IPS DF 4.7 (cell line): ENCODE results near the gene IDH3G.
"Not testable (repeated sequence)": the region's sequence is repeated elsewhere in the genome, so short reads cannot be mapped to it uniquely, and the experiment has no call there.

Source experiments
- DNase-seq: peaks from one replicate; pipeline ENCODE4 v3.0.0-alpha.2; 2013; ENCODE audit warnings: low spot score; ENCODE audit errors: extremely low read depth

The IDH3G gene

DNA sequence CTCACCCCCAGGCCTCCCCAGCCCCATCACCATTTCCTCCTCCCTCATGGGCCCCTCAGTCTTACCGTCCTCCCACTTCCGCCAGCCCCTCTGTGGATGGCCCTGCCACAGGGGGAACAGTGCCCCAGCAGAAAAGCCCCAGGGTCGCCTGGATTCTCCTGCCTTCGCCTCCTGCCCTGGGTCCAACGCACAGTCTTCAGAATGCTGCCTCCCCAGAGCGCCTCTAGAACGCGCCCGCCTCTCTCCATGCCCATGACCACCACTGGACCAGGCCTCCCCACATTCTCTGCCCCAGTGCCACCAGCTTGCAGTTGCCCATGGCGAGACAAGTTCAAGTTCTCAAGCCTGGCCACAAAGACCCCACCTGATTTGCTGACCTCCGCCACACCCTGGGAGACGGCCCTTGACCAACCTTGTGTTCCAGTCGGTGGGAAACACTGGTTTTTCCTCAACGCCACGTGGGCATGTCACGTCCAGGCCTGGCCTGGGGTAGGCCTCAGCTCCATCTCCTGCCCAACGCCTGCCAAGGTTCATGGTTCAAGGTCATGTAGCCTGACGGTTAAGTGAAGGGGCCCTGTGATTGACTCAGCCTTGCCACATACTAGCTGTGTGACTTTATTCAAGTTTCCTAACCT is 30.8 kb downstream of the IDH3G start:
- DNase-seq, result no peak

DNA sequence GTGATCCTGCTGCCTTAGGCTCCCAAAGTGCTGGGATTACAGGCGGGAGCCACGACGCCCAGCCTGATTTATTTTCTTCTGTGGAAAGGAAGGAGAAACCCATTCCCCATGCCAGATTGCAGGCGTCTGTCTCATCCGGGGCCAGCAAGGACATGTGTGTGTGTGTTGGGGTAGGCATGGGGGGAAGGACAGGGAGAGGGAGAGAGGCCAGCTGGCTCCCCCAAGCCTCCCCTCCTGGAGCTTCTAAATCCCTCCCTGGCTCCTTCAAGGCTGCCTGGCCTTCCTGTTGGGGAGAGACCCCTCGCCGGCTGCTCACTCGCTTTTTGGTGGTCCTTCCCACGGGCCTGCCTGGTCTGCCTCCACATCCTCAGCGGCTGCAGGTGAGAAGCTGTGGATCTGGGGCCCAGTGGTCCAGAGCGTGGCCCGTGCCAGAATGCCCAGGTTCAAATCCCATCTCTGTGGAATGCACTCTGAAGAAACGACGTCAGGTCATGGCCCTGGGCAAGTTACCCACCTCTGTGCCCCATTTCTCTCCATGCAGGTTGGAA is 31.5 kb downstream of the IDH3G start:
- no peak for DNase-seq

DNA sequence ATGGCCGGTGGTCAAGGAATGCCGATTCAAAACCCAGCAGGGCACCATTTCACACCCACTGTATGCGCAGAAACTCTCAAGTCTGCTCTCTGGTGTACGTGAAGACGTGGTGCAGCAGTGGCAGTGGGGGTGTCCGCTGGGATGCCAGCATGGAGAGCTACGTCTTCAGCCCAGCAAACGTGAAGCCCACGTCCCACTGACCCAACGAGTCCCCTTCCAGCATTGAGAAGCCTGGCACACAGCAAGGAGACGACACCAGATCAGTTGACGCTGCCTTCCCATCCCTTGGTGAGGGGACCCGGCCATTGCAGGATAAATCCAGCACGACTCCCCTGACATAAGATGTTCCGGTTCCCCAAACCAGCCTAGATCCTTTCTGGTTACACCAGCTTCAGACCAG is 32.3 kb downstream of the IDH3G start:
- DNase-seq, result no peak

DNA sequence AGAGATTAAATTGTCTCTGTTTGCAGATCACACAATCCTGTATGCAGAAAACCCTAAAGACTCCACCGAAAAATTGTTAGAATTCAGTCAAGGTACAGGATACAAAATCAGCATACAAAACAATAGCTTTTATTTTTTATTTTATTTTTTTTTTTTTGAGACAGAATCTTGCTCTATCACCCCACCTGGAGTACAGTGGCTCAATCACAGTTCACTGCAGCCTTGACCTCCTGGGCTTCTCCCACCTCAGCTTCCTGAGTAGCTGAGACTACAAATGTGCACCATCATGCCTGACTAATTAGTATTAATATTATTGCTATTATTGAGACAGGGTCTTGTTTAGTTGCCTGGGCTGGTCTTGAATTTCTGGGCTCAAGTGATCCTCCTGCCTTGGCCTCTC is 39.0 kb downstream of the IDH3G start:
- DNase-seq, result no peak

DNA sequence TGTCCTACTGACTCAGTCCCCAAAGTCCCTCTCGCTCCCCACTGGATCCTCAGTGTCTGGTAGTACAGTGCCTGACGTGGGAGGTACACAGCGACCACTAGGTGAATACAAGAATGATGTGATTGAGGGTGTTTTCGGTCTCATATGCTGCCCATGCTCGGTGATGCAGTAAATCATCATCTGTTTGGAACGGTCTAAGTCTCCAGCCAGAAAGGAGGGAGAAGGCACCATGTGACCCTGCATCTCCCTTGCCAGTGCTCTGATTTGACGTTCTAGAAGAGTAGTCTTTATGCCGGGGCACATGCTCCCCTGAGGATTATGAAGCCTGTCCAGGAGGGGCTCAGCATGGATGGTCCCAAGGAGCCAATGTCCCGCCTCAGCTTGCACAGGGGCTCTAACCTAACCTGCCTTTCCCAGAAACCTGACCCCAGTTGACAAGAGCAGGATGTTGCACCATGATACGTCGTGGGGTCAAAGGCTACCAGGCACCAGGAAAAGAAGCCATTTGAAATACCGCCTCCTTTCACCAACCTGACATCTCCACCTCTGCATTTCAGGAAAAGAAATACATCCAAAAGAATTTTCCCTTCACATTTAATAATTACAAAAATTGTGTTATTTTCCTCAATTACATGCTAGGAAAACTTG is 43.9 kb downstream of the IDH3G start:
- DNase-seq, result no peak

DNA sequence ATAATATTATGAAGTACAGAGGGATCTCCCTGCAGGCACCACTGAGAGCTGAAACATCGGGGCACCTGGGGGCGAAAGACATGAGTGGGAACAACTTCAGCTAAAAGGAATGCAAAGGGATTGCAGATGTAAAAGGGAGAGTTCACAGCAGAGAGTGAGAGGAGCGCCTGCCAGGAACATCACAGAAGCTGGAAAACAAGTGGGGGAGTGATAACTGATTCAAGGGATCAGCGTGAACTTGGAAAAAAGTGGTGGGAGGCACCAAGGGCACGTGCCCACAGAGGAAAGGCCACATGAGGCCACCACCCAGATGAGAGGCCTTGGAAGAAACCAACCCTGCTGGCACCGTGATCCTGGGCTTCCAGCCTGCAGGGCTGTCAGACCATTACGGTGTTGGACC is 45.2 kb downstream of the IDH3G start:
- not testable (repeated sequence) for DNase-seq

DNA sequence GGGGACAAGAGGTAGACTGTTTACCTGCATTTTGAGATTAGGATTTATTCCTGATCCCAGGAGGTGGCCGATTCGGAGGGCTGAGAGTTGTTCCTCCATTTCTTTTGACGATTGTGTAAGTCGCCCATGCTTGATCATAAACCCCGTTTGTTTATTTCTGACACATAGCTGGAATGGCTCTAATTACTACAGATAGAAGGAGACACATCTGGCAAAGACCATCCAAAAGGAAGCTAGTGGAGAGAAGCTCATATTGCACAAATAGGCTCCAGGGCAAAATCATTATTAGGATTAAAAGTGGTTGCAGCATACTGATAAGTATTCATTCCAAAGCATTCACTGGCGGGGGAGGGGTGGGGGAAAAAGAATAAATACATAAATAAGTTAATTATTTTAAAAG is 47.2 kb downstream of the IDH3G start:
- DNase-seq, result not testable (repeated sequence)

DNA sequence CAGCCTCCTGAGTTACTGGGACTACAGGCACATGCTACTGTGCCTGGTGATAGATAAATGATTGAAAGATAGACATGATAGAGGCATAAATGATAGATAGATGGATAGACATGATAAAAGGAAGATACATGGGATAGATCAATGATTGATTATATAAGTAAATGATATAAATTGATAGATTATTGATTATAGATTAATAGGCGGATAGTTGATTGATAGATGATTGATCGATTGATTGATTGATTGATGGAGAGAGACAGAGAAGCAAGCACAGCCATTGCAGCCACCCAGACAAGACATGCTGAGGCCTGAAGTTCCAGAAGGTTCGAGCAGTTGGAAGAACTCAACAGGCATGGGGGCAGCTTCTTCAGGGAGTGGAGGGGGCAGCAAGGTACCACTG is 47.8 kb downstream of the IDH3G start:
- DNase-seq, result no peak

DNA sequence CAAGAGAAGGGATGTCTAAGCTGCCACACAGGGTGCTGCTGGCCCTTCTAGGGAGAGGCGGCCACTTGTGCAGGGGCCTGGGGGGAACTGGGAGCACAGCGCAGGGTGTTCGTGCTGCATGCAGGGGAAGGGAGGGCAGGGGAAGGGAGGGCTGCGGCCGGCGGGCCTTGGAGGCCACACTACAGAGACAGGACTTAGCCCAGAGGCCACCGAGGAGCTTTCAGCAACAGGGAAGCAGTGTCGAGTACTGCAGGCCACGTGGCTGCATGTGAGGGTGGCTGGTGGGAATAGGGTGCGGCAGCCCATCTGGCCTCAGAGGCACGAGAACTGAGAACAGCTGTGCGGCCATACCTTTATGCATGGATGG is 49.1 kb downstream of the IDH3G start:
- DNase-seq, result not testable (repeated sequence)

DNA sequence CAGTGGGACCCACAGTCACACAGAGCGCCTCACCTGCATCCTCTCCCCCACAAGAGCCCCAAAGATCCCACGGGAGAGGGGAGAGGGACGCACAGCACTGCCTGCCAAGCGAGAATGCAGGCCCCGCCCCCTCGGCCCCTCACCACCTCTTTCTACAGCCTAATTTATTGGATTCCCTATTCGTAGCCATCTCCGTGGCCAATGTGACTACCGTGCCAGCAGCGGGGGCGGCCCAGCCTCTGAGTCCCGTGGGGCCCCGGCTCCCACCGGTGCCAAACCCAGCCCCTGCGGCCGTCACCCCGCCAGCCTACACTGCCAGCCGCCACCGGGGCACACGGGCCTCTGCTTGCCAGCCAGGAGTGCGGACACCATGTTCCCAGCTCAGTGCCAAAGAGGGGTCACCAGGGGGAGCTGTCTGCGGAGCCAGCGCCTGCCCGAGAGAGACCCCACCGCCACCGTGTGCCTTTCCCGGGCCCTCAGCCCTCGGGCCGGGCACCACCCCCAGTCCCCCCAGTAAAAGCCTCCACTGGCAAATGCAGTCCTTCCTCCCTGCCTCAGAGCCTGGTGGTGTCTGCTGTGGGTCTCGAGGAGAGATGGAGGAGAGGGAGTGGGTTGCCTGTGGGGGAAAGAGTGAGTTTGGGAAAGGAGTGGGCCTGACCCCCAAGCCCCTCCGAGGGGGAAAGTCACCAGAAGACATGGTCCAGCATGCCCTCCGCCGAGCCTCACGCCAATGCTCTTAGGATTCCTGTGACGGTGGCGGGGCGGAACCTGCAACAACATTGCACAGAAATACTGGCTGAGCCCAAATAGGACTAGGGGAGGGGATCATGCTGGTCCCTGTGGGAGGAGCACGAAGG is 49.7 kb downstream of the IDH3G start:
- DNase-seq, result no peak

DNA sequence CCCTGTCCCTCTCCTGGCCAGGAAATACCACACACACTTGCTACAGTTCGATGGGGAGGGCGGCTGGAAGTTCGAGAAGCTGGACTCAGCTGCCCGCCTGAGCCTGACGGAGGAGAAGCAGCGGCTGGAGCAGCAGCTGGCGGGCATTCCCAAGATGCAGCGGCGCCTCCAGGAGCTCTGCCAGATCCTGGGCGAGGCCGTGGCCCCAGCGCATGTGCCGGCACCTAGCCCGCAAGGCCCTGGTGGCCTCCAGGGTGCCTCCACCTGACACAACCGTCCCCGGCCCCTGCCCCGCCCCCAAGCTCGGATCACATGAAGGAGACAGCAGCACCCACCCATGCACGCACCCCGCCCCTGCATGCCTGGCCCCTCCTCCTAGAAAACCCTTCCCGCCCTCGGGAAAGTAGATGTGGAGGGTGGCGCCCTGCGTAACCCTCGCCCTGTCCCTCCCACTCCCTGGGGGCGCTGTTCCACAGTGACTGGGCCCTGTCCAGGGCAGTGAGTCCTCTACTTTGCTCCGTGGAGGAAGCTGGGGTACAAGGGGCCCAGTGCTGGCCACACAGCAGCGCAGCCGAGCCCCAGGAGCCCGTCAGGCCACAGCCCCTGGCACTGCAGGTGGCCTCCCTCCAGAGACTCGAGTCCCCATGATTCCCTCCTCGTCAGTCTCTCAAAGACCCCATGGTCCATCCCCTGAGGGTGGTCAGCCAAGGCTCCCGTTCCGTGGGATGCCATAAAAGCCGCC is 50.5 kb downstream of the IDH3G start:
- DNase-seq, result not testable (repeated sequence)

DNA sequence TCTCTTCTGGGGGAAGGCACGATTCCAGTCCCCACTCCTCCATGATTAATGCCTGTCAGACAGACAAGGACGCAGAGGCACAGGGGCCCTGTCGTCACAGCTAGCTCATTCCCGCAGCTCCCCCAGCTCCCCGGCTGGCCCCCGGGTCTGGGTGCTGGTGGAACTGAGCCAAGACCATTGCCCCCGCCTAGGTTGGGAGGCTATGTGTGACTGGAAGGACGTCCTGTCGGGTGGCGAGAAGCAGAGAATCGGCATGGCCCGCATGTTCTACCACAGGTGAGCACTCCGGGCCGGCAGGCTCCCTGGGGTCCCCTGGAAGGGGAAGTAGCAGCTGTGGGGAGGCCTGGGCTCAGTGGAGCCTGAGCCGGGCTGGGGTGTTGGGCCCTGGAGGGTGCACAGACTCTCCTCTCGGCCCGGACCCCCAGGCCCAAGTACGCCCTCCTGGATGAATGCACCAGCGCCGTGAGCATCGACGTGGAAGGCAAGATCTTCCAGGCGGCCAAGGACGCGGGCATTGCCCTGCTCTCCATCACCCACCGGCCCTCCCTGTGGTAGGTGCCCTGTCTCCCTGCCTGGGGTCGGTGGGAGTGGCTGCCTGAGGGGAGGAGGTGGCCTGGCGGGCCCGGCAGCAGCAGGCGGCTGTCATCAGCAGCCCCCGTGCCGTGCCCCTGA is 51.2 kb downstream of the IDH3G start:
- DNase-seq, result not testable (repeated sequence)

DNA sequence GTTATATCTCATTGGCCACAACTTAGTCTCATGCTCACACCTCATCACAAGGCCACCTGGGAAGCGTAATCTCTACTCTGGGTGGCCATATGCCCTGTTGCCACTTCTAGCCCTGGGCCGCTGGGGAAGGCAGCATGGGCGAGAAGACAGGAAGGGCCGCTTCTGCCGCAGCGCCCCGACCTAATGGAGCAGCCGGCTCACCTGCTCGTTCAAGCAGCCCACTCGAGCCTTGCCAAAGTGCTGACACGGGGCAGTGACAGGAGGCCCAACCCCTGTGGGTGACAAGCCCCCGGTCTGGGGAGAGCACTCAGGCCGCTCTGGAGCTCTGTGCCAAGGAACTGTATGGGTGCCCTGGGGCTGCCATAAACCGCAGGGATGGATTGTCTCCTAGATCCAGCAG is 52.1 kb downstream of the IDH3G start:
- not testable (repeated sequence) for DNase-seq

DNA sequence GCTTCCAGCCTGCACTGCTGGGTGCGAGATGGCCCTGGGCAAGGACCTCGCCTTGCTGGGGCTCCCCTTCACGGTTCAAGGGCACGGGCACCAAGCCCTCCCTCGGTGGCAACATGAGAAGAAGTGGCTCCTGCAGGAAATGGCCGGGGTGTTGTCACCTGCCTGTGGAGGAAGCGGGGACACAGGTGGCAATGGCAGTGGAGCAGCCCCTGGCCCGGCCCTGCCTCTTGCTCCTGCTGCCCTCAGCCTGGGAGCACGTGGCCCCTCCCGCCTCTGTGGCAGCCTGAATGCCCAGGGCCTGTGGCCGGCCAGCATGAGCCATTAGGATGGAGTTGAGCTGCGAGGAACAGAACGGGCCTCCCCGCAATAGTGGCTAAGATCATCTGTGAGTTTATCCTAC is 52.7 kb downstream of the IDH3G start:
- DNase-seq, result no peak

DNA sequence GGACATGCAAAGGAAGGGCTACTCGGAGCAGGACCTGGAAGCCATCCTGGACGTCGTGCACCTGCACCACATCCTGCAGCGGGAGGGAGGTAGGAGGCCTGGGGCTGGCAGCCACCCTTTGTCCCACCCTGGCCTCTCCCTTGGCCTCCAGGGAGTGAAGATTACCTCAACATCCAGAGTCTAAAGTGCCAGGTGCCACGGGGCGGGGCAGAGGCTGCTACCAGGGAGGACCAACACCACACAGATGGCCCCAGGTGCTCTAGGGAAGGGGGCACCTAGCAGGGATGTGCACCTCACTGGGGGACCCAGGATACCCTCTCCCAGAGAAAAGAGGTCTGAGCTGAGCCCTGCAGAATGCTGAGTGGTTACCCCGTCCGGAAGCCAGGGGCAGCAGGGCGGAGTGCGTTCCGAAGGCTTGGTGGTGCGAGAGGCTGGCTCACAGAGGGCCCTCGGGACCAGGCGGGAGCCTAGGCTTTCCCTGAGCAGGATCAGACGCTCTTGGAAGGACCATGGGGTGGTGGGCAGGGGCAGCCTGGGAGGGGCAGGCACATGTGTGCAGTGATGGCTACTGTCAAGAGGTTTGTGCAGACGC is 53.4 kb downstream of the IDH3G start:
- DNase-seq, result no peak

DNA sequence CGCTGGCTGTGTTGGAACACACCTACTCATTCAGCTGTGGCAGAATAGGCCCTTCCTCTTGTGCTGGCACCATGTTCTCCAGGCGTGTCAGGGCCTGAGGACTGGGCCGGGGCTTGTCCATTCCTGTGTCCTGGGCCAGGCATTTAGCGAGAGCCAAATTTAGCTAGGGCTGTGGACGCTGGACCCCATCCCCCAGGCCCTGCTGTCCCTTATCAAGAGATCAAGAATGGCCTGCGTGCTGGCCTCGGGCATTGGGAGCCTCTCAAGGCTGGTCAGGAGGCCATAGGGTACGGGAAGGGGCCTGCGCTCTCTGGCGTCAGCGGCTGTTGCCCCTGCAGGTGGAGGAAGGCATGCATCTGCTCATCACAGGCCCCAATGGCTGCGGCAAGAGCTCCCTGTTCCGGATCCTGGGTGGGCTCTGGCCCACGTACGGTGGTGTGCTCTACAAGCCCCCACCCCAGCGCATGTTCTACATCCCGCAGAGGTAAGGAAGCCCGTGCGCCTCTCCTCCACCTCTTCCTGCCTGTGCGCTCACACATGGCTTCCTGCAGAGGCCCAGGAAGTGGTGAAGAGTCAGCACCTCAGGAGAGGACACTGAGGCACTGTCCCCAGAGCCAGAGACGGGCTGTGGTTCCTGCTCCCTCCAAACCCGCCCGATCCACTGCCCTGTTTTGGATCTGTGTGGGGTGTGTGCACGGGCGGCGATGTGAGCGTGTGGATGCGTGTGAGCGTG is 54.3 kb downstream of the IDH3G start:
- no peak for DNase-seq

DNA sequence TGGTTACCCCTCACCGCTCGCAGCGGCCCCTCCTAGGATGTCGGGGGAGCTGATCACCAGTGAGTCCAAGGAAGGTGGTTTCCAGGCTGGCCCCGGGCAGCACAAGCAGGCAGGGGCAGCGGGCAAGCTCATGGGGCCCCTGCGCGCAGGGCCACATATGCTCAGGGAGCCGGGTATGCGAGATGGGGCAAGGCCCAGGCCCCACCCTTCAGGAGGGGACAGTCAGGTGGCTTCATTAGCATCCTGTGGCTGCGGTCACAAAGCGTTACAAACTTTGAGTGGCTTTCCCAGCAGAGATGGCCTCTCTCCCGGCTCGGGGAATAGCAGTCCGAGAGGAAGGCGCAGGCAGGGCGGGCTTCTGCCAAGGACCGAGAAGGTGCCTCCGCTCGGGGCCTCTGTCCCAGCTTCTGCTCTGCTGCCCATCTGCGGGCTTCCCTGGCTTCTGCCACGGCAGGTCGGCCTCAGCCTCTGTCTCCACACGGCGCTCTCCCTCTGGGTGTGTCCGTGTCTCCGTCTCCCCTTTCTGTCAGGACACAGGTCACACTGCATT is 56.0 kb downstream of the IDH3G start:
- DNase-seq, result no peak

DNA sequence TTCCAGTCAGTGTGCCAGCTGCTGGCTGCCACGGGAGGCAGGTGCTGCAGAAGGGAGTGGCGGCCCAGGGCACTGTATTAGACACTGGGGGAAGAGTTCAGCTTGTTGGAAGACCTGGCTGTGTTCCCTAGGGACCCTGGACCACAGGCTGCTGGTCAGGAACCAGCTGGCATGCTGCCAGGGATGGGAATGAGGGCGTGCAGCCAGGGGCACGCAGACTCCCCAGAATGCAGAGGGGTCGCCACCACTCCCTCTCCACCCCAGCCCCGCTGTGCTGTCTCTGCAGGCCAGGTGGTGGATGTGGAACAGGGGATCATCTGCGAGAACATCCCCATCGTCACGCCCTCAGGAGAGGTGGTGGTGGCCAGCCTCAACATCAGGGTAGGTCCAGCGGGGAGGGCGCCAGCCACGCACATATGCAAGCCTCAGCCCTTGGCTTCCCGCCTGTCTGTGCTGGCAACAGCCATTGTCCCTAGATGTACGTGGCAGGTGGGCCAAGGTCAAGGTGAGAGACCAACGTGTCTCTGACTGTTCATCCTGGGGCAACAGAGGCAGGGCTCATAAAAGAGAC is 57.2 kb downstream of the IDH3G start:
- no peak for DNase-seq
